Osteoblast (primary cell): ENCODE measurements around the gene ARHGAP4. TPM values are rescaled to one million over a fixed set of nuclear protein-coding genes. Genes with fewer than 3 reads are reported as not detected.

Experiments used
- DNase-seq: peaks from one replicate; pipeline ENCODE4 v3.0.0; 2011; ENCODE audit warnings: low spot score, mixed read lengths; ENCODE audit not compliant: insufficient read length; ENCODE audit errors: missing footprints
- H2AFZ ChIP-seq: 2 replicates; pipeline ENCODE4 v1.6.0; 2011; ENCODE audit warnings: mild to moderate bottlenecking, low read length
- H3K27ac ChIP-seq: 2 replicates; pipeline ENCODE4 v1.5.1; 2011; ENCODE audit warnings: mild to moderate bottlenecking, low read depth, low read length, moderate library complexity
- H3K27me3 ChIP-seq: 2 replicates; pipeline ENCODE4 v1.6.0; 2012; ENCODE audit warnings: mild to moderate bottlenecking, control low read depth, inconsistent platforms, low read length, moderate library complexity; ENCODE audit not compliant: insufficient read depth
- H3K36me3 ChIP-seq: 2 replicates; pipeline ENCODE4 v1.5.1; 2011; ENCODE audit warnings: mild to moderate bottlenecking, low read length, control low read depth, moderate library complexity; ENCODE audit not compliant: insufficient read depth
- H3K4me1 ChIP-seq: 2 replicates; pipeline ENCODE4 v1.5.1; 2011; ENCODE audit warnings: mild to moderate bottlenecking, low read length, control low read depth, moderate library complexity; ENCODE audit not compliant: insufficient read depth
- H3K4me2 ChIP-seq: 2 replicates; pipeline ENCODE4 v1.6.0; 2011; ENCODE audit warnings: mild to moderate bottlenecking, low read length; ENCODE audit not compliant: insufficient read depth
- H3K4me3 ChIP-seq: fragments of 200-600 bp; sonication (generic); 3 replicates; pipeline ENCODE4 v1.5.1; 2012; ENCODE audit warnings: mild to moderate bottlenecking, low read length, inconsistent platforms; ENCODE audit not compliant: insufficient read depth
- H3K79me2 ChIP-seq: 2 replicates; pipeline ENCODE4 v1.6.0; 2012; ENCODE audit warnings: mild to moderate bottlenecking, low read length, control low read depth, inconsistent platforms; ENCODE audit not compliant: insufficient read depth
- H3K9me3 ChIP-seq: 2 replicates; pipeline ENCODE4 v1.5.1; 2011; ENCODE audit warnings: low read depth, low read length, control low read depth
- H4K20me1 ChIP-seq: 2 replicates; pipeline ENCODE4 v1.6.0; 2012; ENCODE audit warnings: mild to moderate bottlenecking, low read length, control low read depth; ENCODE audit not compliant: insufficient read depth
- total RNA-seq: library from RNA; depleted of rRNA; stranded (reverse); fragments of >200 nt; gene quantifications from 2 replicates; pipeline ENCODE4 v1.2.3, GENCODE V29; 2012
- TF ChIP-seq, protein P1 (sequence below): IDR thresholded peaks from 2 replicates; pipeline ENCODE4 v1.5.1; 2011; ENCODE audit warnings: mild to moderate bottlenecking, low read depth, low read length, moderate library complexity; ENCODE audit errors: extremely low read depth

ARHGAP4 gene
- total RNA-seq, 1 donor = 1.4 TPM

DNA sequence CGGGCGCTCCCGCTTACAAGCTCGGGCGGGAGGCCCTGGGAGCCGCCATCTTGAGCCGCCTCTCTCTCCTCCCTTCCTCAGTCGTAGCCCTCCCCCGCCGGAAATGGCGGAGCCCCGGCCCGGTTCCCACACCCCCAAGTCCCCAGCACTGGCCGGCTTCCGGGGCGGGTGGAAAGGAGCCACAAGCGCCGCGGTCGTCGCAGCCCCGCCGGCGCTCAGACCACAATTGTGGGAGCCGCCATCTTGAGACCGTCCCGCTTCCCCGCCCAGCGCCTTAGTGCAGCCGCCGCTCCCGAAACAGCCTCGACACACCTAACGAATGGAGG, 45.0 kb upstream of the ARHGAP4 start:
- TF ChIP-seq, protein P1, sequence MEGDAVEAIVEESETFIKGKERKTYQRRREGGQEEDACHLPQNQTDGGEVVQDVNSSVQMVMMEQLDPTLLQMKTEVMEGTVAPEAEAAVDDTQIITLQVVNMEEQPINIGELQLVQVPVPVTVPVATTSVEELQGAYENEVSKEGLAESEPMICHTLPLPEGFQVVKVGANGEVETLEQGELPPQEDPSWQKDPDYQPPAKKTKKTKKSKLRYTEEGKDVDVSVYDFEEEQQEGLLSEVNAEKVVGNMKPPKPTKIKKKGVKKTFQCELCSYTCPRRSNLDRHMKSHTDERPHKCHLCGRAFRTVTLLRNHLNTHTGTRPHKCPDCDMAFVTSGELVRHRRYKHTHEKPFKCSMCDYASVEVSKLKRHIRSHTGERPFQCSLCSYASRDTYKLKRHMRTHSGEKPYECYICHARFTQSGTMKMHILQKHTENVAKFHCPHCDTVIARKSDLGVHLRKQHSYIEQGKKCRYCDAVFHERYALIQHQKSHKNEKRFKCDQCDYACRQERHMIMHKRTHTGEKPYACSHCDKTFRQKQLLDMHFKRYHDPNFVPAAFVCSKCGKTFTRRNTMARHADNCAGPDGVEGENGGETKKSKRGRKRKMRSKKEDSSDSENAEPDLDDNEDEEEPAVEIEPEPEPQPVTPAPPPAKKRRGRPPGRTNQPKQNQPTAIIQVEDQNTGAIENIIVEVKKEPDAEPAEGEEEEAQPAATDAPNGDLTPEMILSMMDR = no peak
- Histone ChIP-seq H3K4me2 (peak overlapping the region; percentile 94), H3K4me1 (peaks cover 44% of the 10 kb centered on the region), H3K79me2 (peaks cover 60% of the 10 kb centered on the region), H2AFZ (peak overlapping the region; percentile 98), H3K4me3 (peak overlapping the region; percentile 99), H3K9me3 (no peaks in the 10 kb centered on the region), H3K27ac (peak overlapping the region; percentile 99), H3K27me3 (no peaks in the 10 kb centered on the region), H4K20me1 (peaks cover 41% of the 10 kb centered on the region), H3K36me3 (peaks cover 3% of the 10 kb centered on the region)
- peak; percentile 99 for DNase-seq

DNA sequence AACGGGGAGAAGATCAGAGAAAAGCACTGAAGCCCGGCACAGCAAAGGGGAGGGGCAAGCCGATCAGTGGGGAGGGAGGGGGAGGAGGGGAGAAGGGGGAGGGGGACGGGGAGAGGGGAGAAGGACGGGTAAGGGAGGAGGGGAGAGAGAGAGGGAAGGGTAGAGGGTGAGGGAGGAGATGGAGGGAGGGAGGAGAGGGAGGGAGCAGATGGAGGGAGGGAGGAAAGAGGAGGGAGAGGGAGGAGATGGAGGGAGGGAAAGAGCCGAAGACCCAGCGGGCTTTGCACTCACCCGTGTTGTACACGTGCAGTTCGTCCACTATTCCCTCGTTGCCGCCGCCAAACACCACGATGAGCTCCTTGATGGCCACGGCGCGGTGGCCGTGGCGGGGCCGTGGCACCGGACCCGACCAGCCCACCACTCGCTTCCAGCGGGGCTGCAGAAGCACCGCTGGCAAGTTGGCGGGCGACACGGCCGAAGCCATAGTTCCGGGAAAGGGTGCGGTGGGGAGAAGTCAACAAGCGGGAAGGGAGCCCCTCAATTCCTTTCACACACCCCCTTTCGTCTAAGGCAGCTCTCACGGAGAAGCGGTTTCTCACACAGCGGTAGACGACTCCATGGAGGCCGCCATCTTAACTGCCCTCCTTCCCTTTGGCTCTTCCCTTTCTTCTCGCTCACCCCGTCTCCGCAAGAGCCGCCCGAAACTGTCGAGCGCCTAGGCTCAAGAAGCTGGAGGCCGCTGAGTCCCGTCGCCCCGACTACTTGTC, 44.5 kb upstream of the ARHGAP4 start:
- peaks cover 46% of the 10 kb centered on the region for H4K20me1 ChIP-seq
- peaks cover 3% of the 10 kb centered on the region for H3K36me3 ChIP-seq
- DNase-seq = peak; percentile 92
- peak overlapping the region; percentile 99 for H3K4me3 ChIP-seq
- H3K4me2 ChIP-seq = peak overlapping the region; percentile 94
- H3K9me3 ChIP-seq = no peaks in the 10 kb centered on the region
- peaks cover 61% of the 10 kb centered on the region for H3K79me2 ChIP-seq
- peaks cover 44% of the 10 kb centered on the region for H3K4me1 ChIP-seq
- H2AFZ ChIP-seq = peak overlapping the region; percentile 98
- TF ChIP-seq, protein P1 = no peak
- no peaks in the 10 kb centered on the region for H3K27me3 ChIP-seq
- peak overlapping the region; percentile 99 for H3K27ac ChIP-seq

DNA sequence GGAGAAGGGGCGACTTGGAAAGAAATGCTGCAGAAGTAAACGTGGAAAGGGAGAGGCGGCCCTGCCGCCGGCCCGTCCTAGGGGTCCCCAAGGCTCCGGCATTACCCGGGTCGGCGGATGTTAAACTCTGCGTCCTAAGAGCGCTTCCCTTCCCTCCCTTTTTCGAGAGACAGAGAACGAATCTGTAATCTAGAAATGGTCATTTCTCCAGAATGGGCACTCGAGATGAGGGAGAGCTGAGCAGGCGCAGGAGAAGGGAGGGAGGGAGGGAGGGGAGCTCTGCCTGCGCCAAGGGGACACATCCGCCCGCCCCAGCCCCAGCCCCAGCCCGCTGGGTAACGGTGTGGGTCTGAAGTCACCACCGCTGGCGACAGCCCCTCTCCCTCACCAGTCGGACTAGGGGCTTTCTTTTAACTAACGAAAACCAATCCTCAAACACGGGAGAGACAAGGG, 43.9 kb upstream of the ARHGAP4 start:
- peak overlapping the region; percentile 94 for H3K4me2 ChIP-seq
- H2AFZ ChIP-seq = no peak overlapping the region

More for the DNA sequence above, 43.9 kb upstream of the ARHGAP4 start:
- H3K27me3 ChIP-seq = no peaks in the 10 kb centered on the region
- peaks cover 3% of the 10 kb centered on the region for H3K36me3 ChIP-seq
- peaks cover 52% of the 10 kb centered on the region for H4K20me1 ChIP-seq
- H3K4me3 ChIP-seq = peak overlapping the region; percentile 99
- H3K9me3 ChIP-seq = no peaks in the 10 kb centered on the region
- peaks cover 44% of the 10 kb centered on the region for H3K4me1 ChIP-seq
- peaks cover 68% of the 10 kb centered on the region for H3K79me2 ChIP-seq
- TF ChIP-seq, protein P1 = no peak
- H3K27ac ChIP-seq = peak overlapping the region; percentile 45
- DNase-seq = peak; percentile 94
